HepG2 (cell line): ENCODE data around the gene PRDX2. TPM values are rescaled to one million over a fixed set of nuclear protein-coding genes. Genes with fewer than 3 reads are reported as not detected.

Source experiments
- ARNT ChIP-seq: fragments of 450-650 bp; IDR thresholded peaks from 2 replicates; pipeline ENCODE4 v1.6.1; 2017
- FOXC1 ChIP-seq: sonication (generic); formaldehyde crosslinking; IDR thresholded peaks from 2 replicates; pipeline ENCODE4 v1.8.0; 2022; ENCODE audit warnings: mild to moderate bottlenecking, missing genetic modification reagents, borderline replicate concordance
- HNRNPUL1 ChIP-seq: fragments of 200-400 bp; formaldehyde crosslinking; IDR thresholded peaks from 2 replicates; pipeline ENCODE4 v1.6.1; 2017; ENCODE audit warnings: low read depth, mild to moderate bottlenecking, low read length, moderate library complexity
- JUNB ChIP-seq: sonication (generic); formaldehyde crosslinking; IDR thresholded peaks from 2 replicates; pipeline ENCODE4 v1.8.0; 2022; ENCODE audit warnings: missing genetic modification reagents, mild to moderate bottlenecking, borderline replicate concordance
- MEIS1 ChIP-seq: sonication (generic); formaldehyde crosslinking; IDR thresholded peaks from 2 replicates; pipeline ENCODE4 v1.9.0; 2021; ENCODE audit warnings: mild to moderate bottlenecking, missing genetic modification reagents, moderate library complexity, borderline replicate concordance
- RFX3 ChIP-seq: IDR thresholded peaks from 2 replicates; pipeline ENCODE4 v1.6.1; 2016; ENCODE audit warnings: missing biosample characterization, missing genetic modification reagents
- SRSF4 ChIP-seq: fragments of 200-400 bp; formaldehyde crosslinking; IDR thresholded peaks from one replicate; pipeline ENCODE4 v1.6.1; 2018; ENCODE audit warnings: mild to moderate bottlenecking, low read depth, low read length, moderate library complexity; ENCODE audit not compliant: poor library complexity, severe bottlenecking
- TCF7 ChIP-seq: sonication (generic); IDR thresholded peaks from 2 replicates; pipeline ENCODE4 v1.6.1; 2016; ENCODE audit warnings: antibody characterized with exemption, low read depth
- ZFP82 ChIP-seq: sonication (generic); formaldehyde crosslinking; IDR thresholded peaks from 2 replicates; pipeline ENCODE4 v1.5.1; 2020; ENCODE audit warnings: mild to moderate bottlenecking, missing genetic modification reagents, borderline replicate concordance
- ZNF317 ChIP-seq: sonication (generic); formaldehyde crosslinking; IDR thresholded peaks from 2 replicates; pipeline ENCODE4 v1.5.0; 2020; ENCODE audit warnings: mild to moderate bottlenecking, missing genetic modification reagents
- ZNF354B ChIP-seq: sonication (generic); formaldehyde crosslinking; IDR thresholded peaks from 2 replicates; pipeline ENCODE4 v1.8.0; 2022; ENCODE audit warnings: mild to moderate bottlenecking, missing genetic modification reagents
- ZNF431 ChIP-seq: sonication (generic); formaldehyde crosslinking; IDR thresholded peaks from 2 replicates; pipeline ENCODE4 v1.9.0; 2022; ENCODE audit warnings: missing genetic modification reagents, low read depth, mild to moderate bottlenecking, borderline replicate concordance
- ZNF460 ChIP-seq: sonication (generic); formaldehyde crosslinking; IDR thresholded peaks from 2 replicates; pipeline ENCODE4 v1.5.1; 2020; ENCODE audit warnings: missing genetic modification reagents, mild to moderate bottlenecking, borderline replicate concordance
- ZNF747 ChIP-seq: sonication (generic); formaldehyde crosslinking; IDR thresholded peaks from 2 replicates; pipeline ENCODE4 v1.8.1; 2023; ENCODE audit warnings: missing genetic modification reagents, mild to moderate bottlenecking, borderline replicate concordance
- polyA plus RNA-seq, 8 experiments: library from polyadenylated mRNA; depleted of rRNA in 3 of 8; stranded (reverse) in 7 of 8; unstranded in 1 of 8; fragments of >200 nt; fragmentation: Illumina TruSeq in 4 of 8; extraction: Trizol in 4 of 8; gene quantifications; 2 replicates each; pipeline versions ENCODE4 v1.2.1 to v1.2.3, GENCODE V29; 2011 to 2016; ENCODE audit warnings: low read depth in 4 of 8, missing spikeins in 1 of 8, mixed read lengths in 1 of 8; ENCODE audit not compliant: insufficient read depth in 1 of 8
- total RNA-seq, 5 experiments: library from RNA; depleted of rRNA; stranded (reverse); fragments of >200 nt; fragmentation: Illumina TruSeq; extraction: Trizol; gene quantifications; 2 replicates each; pipeline ENCODE4 v1.2.3, GENCODE V29; 2016; ENCODE audit warnings: low read depth in 1 of 5
- TF ChIP-seq, protein P1 (sequence below), 2 experiments: fragments of 450-650 bp in 1 of 2; sonication (generic) in 1 of 2; formaldehyde crosslinking; IDR thresholded peaks; 2 replicates each; pipeline versions ENCODE4 v1.5.0 to v1.8.0; 2020 to 2022; ENCODE audit warnings: mild to moderate bottlenecking in 1 of 2, missing genetic modification reagents in 1 of 2
- TF ChIP-seq, protein P2 (sequence below): sonication (generic); formaldehyde crosslinking; IDR thresholded peaks from 2 replicates; pipeline ENCODE4 v1.4.0; 2020; ENCODE audit warnings: missing genetic modification reagents
- TF ChIP-seq, protein P3 (sequence below): sonication (generic); formaldehyde crosslinking; IDR thresholded peaks from 2 replicates; pipeline ENCODE4 v1.4.0; 2020; ENCODE audit warnings: missing genetic modification reagents
- TF ChIP-seq, protein P4 (sequence below): sonication (generic); formaldehyde crosslinking; IDR thresholded peaks from 2 replicates; pipeline ENCODE4 v1.9.0; 2022; ENCODE audit warnings: missing genetic modification reagents, mild to moderate bottlenecking, borderline replicate concordance
- TF ChIP-seq, protein P5 (sequence below): sonication (generic); formaldehyde crosslinking; IDR thresholded peaks from 2 replicates; pipeline ENCODE4 v1.4.0; 2020; ENCODE audit warnings: missing genetic modification reagents, borderline replicate concordance

Gene PRDX2
- total and polyA plus RNA-seq, 2 of the 13 experiments (the other 11 are each of a cell fraction or from before 2014, with no cell fraction given): 218 to 381 TPM

DNA sequence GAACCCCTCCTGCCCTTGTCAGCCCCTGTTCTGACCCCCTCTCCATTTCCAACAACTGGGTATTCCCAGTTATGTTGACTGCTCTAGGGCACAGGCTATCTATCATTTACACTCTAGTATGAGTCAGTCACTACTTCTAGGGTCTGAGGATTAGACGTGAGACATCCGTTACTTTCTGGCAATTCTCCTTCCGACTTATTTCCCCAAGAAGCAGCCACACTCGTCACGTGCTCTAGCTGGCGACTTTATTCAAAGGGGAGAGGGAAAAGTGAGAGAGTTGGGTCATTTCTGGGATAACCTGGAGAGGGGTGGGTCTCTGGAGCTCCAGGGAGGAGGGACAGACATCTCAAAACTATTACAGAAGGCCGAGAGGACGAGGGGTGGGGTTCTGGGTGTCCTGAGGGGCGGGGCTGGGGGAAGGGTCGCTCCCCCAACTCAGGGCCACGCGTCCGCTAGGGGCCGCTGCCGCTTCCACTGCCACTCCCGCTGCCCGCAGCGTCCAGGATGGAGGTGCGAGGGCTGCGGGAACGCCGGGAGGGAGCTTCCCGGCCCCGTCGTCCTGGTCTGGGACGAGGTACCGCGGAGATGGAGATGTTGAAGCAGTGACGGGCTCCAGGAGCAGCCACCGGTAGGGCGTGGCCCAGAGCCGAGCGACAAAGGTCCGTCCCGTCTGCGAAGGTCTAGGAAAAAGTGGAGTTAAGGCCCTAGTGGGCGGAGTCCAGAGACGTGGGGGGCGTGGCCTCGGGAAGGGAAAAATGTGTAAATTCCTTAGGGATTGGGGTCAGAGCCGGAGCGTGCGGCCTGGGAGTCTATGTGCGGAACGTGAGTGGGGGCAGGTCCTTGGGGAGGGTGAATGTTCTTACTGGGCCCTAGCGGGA lies 23.9 kb upstream of the PRDX2 start (continued):
- TF ChIP-seq ZNF747 (CRISPR knock-in tag): no peak
- TF ChIP-seq FOXC1 (CRISPR knock-in tag): no peak
- no peak for TF ChIP-seq ZNF317
- no peak for TF ChIP-seq RFX3 (CRISPR knock-in tag)
- TF ChIP-seq, protein P1, sequence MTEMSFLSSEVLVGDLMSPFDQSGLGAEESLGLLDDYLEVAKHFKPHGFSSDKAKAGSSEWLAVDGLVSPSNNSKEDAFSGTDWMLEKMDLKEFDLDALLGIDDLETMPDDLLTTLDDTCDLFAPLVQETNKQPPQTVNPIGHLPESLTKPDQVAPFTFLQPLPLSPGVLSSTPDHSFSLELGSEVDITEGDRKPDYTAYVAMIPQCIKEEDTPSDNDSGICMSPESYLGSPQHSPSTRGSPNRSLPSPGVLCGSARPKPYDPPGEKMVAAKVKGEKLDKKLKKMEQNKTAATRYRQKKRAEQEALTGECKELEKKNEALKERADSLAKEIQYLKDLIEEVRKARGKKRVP (CRISPR knock-in tag; IDR thresholded peaks at IDR 0.05): no peak
- TF ChIP-seq, protein P2, sequence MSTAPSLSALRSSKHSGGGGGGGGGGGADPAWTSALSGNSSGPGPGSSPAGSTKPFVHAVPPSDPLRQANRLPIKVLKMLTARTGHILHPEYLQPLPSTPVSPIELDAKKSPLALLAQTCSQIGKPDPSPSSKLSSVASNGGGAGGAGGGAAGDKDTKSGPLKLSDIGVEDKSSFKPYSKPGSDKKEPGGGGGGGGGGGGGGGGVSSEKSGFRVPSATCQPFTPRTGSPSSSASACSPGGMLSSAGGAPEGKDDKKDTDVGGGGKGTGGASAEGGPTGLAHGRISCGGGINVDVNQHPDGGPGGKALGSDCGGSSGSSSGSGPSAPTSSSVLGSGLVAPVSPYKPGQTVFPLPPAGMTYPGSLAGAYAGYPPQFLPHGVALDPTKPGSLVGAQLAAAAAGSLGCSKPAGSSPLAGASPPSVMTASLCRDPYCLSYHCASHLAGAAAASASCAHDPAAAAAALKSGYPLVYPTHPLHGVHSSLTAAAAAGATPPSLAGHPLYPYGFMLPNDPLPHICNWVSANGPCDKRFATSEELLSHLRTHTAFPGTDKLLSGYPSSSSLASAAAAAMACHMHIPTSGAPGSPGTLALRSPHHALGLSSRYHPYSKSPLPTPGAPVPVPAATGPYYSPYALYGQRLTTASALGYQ: no peak
- TF ChIP-seq SRSF4: no peak
- TF ChIP-seq, protein P3, sequence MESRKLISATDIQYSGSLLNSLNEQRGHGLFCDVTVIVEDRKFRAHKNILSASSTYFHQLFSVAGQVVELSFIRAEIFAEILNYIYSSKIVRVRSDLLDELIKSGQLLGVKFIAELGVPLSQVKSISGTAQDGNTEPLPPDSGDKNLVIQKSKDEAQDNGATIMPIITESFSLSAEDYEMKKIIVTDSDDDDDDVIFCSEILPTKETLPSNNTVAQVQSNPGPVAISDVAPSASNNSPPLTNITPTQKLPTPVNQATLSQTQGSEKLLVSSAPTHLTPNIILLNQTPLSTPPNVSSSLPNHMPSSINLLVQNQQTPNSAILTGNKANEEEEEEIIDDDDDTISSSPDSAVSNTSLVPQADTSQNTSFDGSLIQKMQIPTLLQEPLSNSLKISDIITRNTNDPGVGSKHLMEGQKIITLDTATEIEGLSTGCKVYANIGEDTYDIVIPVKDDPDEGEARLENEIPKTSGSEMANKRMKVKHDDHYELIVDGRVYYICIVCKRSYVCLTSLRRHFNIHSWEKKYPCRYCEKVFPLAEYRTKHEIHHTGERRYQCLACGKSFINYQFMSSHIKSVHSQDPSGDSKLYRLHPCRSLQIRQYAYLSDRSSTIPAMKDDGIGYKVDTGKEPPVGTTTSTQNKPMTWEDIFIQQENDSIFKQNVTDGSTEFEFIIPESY: 0 out of 2 replicates have a peak, but pooled peaks have one; percentile 15
- TF ChIP-seq, protein P4, sequence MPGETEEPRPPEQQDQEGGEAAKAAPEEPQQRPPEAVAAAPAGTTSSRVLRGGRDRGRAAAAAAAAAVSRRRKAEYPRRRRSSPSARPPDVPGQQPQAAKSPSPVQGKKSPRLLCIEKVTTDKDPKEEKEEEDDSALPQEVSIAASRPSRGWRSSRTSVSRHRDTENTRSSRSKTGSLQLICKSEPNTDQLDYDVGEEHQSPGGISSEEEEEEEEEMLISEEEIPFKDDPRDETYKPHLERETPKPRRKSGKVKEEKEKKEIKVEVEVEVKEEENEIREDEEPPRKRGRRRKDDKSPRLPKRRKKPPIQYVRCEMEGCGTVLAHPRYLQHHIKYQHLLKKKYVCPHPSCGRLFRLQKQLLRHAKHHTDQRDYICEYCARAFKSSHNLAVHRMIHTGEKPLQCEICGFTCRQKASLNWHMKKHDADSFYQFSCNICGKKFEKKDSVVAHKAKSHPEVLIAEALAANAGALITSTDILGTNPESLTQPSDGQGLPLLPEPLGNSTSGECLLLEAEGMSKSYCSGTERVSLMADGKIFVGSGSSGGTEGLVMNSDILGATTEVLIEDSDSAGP (CRISPR knock-in tag): 0 out of 2 replicates have a peak, but pooled peaks have one; percentile 48
- TF ChIP-seq JUNB (CRISPR knock-in tag): no peak
- TF ChIP-seq ZNF460: no peak
- no peak for TF ChIP-seq ZNF431 (CRISPR knock-in tag)
- no peak for TF ChIP-seq ZNF354B
- TF ChIP-seq, protein P5, sequence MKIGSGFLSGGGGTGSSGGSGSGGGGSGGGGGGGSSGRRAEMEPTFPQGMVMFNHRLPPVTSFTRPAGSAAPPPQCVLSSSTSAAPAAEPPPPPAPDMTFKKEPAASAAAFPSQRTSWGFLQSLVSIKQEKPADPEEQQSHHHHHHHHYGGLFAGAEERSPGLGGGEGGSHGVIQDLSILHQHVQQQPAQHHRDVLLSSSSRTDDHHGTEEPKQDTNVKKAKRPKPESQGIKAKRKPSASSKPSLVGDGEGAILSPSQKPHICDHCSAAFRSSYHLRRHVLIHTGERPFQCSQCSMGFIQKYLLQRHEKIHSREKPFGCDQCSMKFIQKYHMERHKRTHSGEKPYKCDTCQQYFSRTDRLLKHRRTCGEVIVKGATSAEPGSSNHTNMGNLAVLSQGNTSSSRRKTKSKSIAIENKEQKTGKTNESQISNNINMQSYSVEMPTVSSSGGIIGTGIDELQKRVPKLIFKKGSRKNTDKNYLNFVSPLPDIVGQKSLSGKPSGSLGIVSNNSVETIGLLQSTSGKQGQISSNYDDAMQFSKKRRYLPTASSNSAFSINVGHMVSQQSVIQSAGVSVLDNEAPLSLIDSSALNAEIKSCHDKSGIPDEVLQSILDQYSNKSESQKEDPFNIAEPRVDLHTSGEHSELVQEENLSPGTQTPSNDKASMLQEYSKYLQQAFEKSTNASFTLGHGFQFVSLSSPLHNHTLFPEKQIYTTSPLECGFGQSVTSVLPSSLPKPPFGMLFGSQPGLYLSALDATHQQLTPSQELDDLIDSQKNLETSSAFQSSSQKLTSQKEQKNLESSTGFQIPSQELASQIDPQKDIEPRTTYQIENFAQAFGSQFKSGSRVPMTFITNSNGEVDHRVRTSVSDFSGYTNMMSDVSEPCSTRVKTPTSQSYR (CRISPR knock-in tag): no peak
- no peak for TF ChIP-seq ARNT
- no peak for TF ChIP-seq MEIS1 (CRISPR knock-in tag)
- no peak for TF ChIP-seq HNRNPUL1
- TF ChIP-seq ZFP82: no peak
- TF ChIP-seq TCF7: no peak
